ENCODE measurements around the gene ATP1A1. TPM values are rescaled to one million over a fixed set of nuclear protein-coding genes. Genes with fewer than 3 reads are reported as not detected.

The ATP1A1 gene
- total RNA-seq, 1 experiment from 2014 or later: 135 TPM

- in situ Hi-C loops (cut with HindIII; ENCODE audit: low sequenced_read_pairs): no loop called here
- DNase-seq (ENCODE audit: low spot score): no peak
These were observed 32.4 kb upstream of the ATP1A1 start for GRCh38 chr1:116340506-116341231.

GRCh38 chr1:116343019-116343418 is 30.0 kb upstream of the ATP1A1 start:
- in situ Hi-C loops (cut with HindIII; ENCODE audit: low sequenced_read_pairs): no loop called here

GRCh38 chr1:116345011-116345410 is 28.0 kb upstream of the ATP1A1 start:
- no peak for DNase-seq (ENCODE audit: low spot score)
- in situ Hi-C loops (cut with HindIII; ENCODE audit: low sequenced_read_pairs): no loop called here

More at GRCh38 chr1:116343019-116343418, 30.0 kb upstream of the ATP1A1 start:
- no peak for DNase-seq (ENCODE audit: low spot score)

- peak; percentile 75 for DNase-seq (ENCODE audit: low spot score)
- in situ Hi-C loops (cut with HindIII; ENCODE audit: low sequenced_read_pairs): no loop called here
These were observed 27.2 kb upstream of the ATP1A1 start for GRCh38 chr1:116345843-116346242.

GRCh38 chr1:116346943-116347673 is 25.9 kb upstream of the ATP1A1 start:
- in situ Hi-C loops (cut with HindIII; ENCODE audit: low sequenced_read_pairs): no loop called here
- peak; percentile 37 for DNase-seq (ENCODE audit: low spot score)

GRCh38 chr1:116347696-116348095 is 25.3 kb upstream of the ATP1A1 start:
- DNase-seq (ENCODE audit: low spot score): no peak
- in situ Hi-C loops (cut with HindIII; ENCODE audit: low sequenced_read_pairs): no loop called here

GRCh38 chr1:116350097-116350645 is 22.9 kb upstream of the ATP1A1 start:
- in situ Hi-C loops (cut with HindIII; ENCODE audit: low sequenced_read_pairs): no loop called here
- DNase-seq (ENCODE audit: low spot score): no peak

GRCh38 chr1:116351914-116352313 is 21.1 kb upstream of the ATP1A1 start:
- no peak for DNase-seq (ENCODE audit: low spot score)
- in situ Hi-C loops (cut with HindIII; ENCODE audit: low sequenced_read_pairs): no loop called here

- in situ Hi-C loops (cut with HindIII; ENCODE audit: low sequenced_read_pairs): no loop called here
- DNase-seq (ENCODE audit: low spot score): no peak
These were observed 20.7 kb upstream of the ATP1A1 start for GRCh38 chr1:116352349-116352813.

GRCh38 chr1:116353155-116353554 is 19.9 kb upstream of the ATP1A1 start:
- in situ Hi-C loops (cut with HindIII; ENCODE audit: low sequenced_read_pairs): no loop called here
- no peak for DNase-seq (ENCODE audit: low spot score)

GRCh38 chr1:116356067-116356466 is 17.0 kb upstream of the ATP1A1 start:
- in situ Hi-C loops (cut with HindIII; ENCODE audit: low sequenced_read_pairs): no loop called here
- DNase-seq (ENCODE audit: low spot score): no peak

GRCh38 chr1:116356673-116357072 is 16.4 kb upstream of the ATP1A1 start:
- in situ Hi-C loops (cut with HindIII; ENCODE audit: low sequenced_read_pairs): no loop called here
- no peak for DNase-seq (ENCODE audit: low spot score)

GRCh38 chr1:116357487-116357886 is 15.6 kb upstream of the ATP1A1 start:
- in situ Hi-C loops (cut with HindIII; ENCODE audit: low sequenced_read_pairs): no loop called here
- DNase-seq (ENCODE audit: low spot score): no peak

- in situ Hi-C loops (cut with HindIII; ENCODE audit: low sequenced_read_pairs): no loop called here
- no peak for DNase-seq (ENCODE audit: low spot score)
These were observed 13.8 kb upstream of the ATP1A1 start for GRCh38 chr1:116359060-116359830.

GRCh38 chr1:116359871-116360270 is 13.2 kb upstream of the ATP1A1 start:
- in situ Hi-C loops (cut with HindIII; ENCODE audit: low sequenced_read_pairs): no loop called here
- no peak for DNase-seq (ENCODE audit: low spot score)

GRCh38 chr1:116360429-116361173 is 12.4 kb upstream of the ATP1A1 start:
- in situ Hi-C loops (cut with HindIII; ENCODE audit: low sequenced_read_pairs): no loop called here
- no peak for DNase-seq (ENCODE audit: low spot score)

- DNase-seq (ENCODE audit: low spot score): no peak
- in situ Hi-C loops (cut with HindIII; ENCODE audit: low sequenced_read_pairs): no loop called here
These were observed 11.4 kb upstream of the ATP1A1 start for GRCh38 chr1:116361648-116362047.

- in situ Hi-C loops (cut with HindIII; ENCODE audit: low sequenced_read_pairs): no loop called here
- no peak for DNase-seq (ENCODE audit: low spot score)
These were observed 11.0 kb upstream of the ATP1A1 start for GRCh38 chr1:116362050-116362449.

GRCh38 chr1:116365353-116365780 is 7.7 kb upstream of the ATP1A1 start:
- peak; percentile 78 for DNase-seq (ENCODE audit: low spot score)
- in situ Hi-C loops (cut with HindIII; ENCODE audit: low sequenced_read_pairs): no loop called here

All from G401 (cell line).